Measurements from ENCODE around the gene FAR2. TPM values are rescaled to one million over a fixed set of nuclear protein-coding genes. Genes with fewer than 3 reads are reported as not detected.

FAR2 gene
- total and polyA plus RNA-seq, 2 donors (not counting 1 experiment from before 2014, with no cell fraction given), result 9.2 to 10.2 TPM

DNA sequence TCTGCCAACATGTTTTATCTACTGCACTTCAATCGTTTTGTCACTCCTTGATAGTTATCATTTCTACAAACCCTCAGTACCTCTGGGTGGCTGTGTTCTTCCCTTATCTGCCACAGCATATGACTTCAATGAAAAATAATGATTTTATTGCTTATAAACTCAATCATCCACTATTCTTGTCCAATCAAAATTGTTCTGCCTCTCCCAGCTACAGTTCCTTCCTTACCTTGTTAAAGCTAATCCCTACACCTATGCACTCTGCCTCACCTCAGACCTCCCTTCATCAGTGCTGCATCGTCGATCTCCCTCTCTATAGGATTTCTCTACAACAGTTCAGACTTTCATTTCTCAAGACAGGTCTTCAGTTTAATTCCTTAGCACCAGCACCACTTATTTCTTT is 173.1 kb downstream of the FAR2 start:
- no peak overlapping the region for H3K27ac ChIP-seq (ENCODE audit: insufficient read depth, low read length)
- H3K9ac ChIP-seq (ENCODE audit: insufficient read depth, low read length), result no peak overlapping the region
- H3K4me3 ChIP-seq (replicated peaks in 1 of 4; ENCODE audit: control extremely low read depth in 1 of 4, insufficient read depth in 1 of 4, low read depth in 3 of 4, low read length in 4 of 4), result no peak overlapping the region
- H3K27me3 ChIP-seq (ENCODE audit: control insufficient read depth, insufficient read depth, low read length), result no peaks in the 10 kb centered on the region
- no peaks in the 10 kb centered on the region for H3K79me2 ChIP-seq (ENCODE audit: control insufficient read depth, insufficient read depth, low read length)
- H3K36me3 ChIP-seq (ENCODE audit: control insufficient read depth, insufficient read depth, low read length), result no peaks in the 10 kb centered on the region
- no peak for TF ChIP-seq EZH2 (IDR thresholded peaks at IDR 0.05; ENCODE audit: low read length, missing control alignments)
- TF ChIP-seq, protein P1, sequence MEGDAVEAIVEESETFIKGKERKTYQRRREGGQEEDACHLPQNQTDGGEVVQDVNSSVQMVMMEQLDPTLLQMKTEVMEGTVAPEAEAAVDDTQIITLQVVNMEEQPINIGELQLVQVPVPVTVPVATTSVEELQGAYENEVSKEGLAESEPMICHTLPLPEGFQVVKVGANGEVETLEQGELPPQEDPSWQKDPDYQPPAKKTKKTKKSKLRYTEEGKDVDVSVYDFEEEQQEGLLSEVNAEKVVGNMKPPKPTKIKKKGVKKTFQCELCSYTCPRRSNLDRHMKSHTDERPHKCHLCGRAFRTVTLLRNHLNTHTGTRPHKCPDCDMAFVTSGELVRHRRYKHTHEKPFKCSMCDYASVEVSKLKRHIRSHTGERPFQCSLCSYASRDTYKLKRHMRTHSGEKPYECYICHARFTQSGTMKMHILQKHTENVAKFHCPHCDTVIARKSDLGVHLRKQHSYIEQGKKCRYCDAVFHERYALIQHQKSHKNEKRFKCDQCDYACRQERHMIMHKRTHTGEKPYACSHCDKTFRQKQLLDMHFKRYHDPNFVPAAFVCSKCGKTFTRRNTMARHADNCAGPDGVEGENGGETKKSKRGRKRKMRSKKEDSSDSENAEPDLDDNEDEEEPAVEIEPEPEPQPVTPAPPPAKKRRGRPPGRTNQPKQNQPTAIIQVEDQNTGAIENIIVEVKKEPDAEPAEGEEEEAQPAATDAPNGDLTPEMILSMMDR (conservative IDR thresholded peaks at IDR 0.05 in 1 of 2, IDR thresholded peaks at IDR 0.05 in 1 of 2; ENCODE audit: low read depth in 1 of 2, low read length in 2 of 2), result no peak
- H4K20me1 ChIP-seq (ENCODE audit: control insufficient read depth, extremely low read depth, insufficient read depth, low read length), result no peaks in the 10 kb centered on the region
- H3K4me2 ChIP-seq (ENCODE audit: extremely low read depth, insufficient read depth, low read length), result no peak overlapping the region
- H3K4me1 ChIP-seq (ENCODE audit: control insufficient read depth, extremely low read depth, insufficient read depth, low read length), result peaks cover 3% of the 10 kb centered on the region
- H3K9me3 ChIP-seq (ENCODE audit: control insufficient read depth, insufficient read depth, low read depth, low read length), result no peaks in the 10 kb centered on the region
- DNase-seq (ENCODE audit: low read depth in 2 of 2), result no peak
- H2AFZ ChIP-seq (ENCODE audit: low read length), result no peak overlapping the region

DNA sequence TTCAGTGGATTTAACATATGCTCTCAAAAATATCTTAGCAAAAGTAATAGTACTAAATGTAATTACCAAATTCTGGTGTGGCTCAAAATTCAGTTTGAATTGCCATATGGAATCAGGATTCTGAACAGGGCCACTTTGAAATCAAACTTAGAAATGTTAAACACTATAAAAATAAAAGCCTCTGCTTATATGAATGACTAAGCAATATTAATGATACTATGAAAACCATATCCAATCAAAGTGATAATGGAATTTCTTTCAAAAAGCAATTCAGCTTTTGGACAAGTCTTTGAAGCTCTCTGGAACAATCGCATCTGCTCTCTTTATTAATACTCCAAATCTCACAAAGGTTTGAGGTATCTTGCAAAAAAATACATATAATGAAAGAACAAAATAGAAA is 180.3 kb downstream of the FAR2 start:
- H3K4me2 ChIP-seq (ENCODE audit: extremely low read depth, insufficient read depth, low read length), result no peak overlapping the region
- DNase-seq (ENCODE audit: low read depth in 2 of 2), result no peak
- no peaks in the 10 kb centered on the region for H3K36me3 ChIP-seq (ENCODE audit: control insufficient read depth, insufficient read depth, low read length)
- TF ChIP-seq EZH2 (IDR thresholded peaks at IDR 0.05; ENCODE audit: low read length, missing control alignments), result no peak
- TF ChIP-seq, protein P1 (conservative IDR thresholded peaks at IDR 0.05 in 1 of 2, IDR thresholded peaks at IDR 0.05 in 1 of 2; ENCODE audit: low read depth in 1 of 2, low read length in 2 of 2), result no peak
- H3K4me3 ChIP-seq (replicated peaks in 1 of 4; ENCODE audit: control extremely low read depth in 1 of 4, insufficient read depth in 1 of 4, low read depth in 3 of 4, low read length in 4 of 4), result no peak overlapping the region
- no peaks in the 10 kb centered on the region for H3K9me3 ChIP-seq (ENCODE audit: control insufficient read depth, insufficient read depth, low read depth, low read length)
- no peaks in the 10 kb centered on the region for H3K79me2 ChIP-seq (ENCODE audit: control insufficient read depth, insufficient read depth, low read length)
- no peak overlapping the region for H3K9ac ChIP-seq (ENCODE audit: insufficient read depth, low read length)
- no peak overlapping the region for H2AFZ ChIP-seq (ENCODE audit: low read length)
- no peak overlapping the region for H3K27ac ChIP-seq (ENCODE audit: insufficient read depth, low read length)
- H3K4me1 ChIP-seq (ENCODE audit: control insufficient read depth, extremely low read depth, insufficient read depth, low read length), result no peaks in the 10 kb centered on the region
- H3K27me3 ChIP-seq (ENCODE audit: control insufficient read depth, insufficient read depth, low read length), result no peaks in the 10 kb centered on the region
- no peaks in the 10 kb centered on the region for H4K20me1 ChIP-seq (ENCODE audit: control insufficient read depth, extremely low read depth, insufficient read depth, low read length)

DNA sequence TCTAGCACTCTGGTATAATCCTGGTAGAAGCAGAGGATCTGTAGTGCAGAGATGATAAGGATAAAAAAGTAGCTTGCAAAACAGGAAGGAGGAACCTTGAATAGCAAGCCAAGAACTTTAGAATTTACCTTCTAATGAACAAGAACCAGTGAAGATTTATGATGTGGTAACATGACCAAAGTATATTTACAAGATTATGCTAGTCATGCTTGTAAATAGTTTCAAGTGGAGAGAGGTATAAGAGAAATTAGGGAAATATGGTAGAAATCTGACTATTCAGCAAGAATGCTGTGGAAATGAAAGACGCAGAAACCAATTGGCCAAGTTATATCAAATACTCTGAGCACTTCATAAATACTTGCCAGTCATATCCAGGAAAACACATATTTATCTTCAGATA is 184.1 kb downstream of the FAR2 start:
- no peak overlapping the region for H3K4me3 ChIP-seq (replicated peaks in 1 of 4; ENCODE audit: control extremely low read depth in 1 of 4, insufficient read depth in 1 of 4, low read depth in 3 of 4, low read length in 4 of 4)
- H3K27ac ChIP-seq (ENCODE audit: insufficient read depth, low read length), result no peak overlapping the region
- H3K4me1 ChIP-seq (ENCODE audit: control insufficient read depth, extremely low read depth, insufficient read depth, low read length), result no peaks in the 10 kb centered on the region
- no peaks in the 10 kb centered on the region for H3K27me3 ChIP-seq (ENCODE audit: control insufficient read depth, insufficient read depth, low read length)
- H3K4me2 ChIP-seq (ENCODE audit: extremely low read depth, insufficient read depth, low read length), result no peak overlapping the region
- H3K9ac ChIP-seq (ENCODE audit: insufficient read depth, low read length), result no peak overlapping the region
- no peaks in the 10 kb centered on the region for H4K20me1 ChIP-seq (ENCODE audit: control insufficient read depth, extremely low read depth, insufficient read depth, low read length)
- no peaks in the 10 kb centered on the region for H3K9me3 ChIP-seq (ENCODE audit: control insufficient read depth, insufficient read depth, low read depth, low read length)
- TF ChIP-seq EZH2 (IDR thresholded peaks at IDR 0.05; ENCODE audit: low read length, missing control alignments), result no peak
- TF ChIP-seq, protein P1 (conservative IDR thresholded peaks at IDR 0.05 in 1 of 2, IDR thresholded peaks at IDR 0.05 in 1 of 2; ENCODE audit: low read depth in 1 of 2, low read length in 2 of 2), result no peak
- no peaks in the 10 kb centered on the region for H3K79me2 ChIP-seq (ENCODE audit: control insufficient read depth, insufficient read depth, low read length)
- H2AFZ ChIP-seq (ENCODE audit: low read length), result no peak overlapping the region
- no peaks in the 10 kb centered on the region for H3K36me3 ChIP-seq (ENCODE audit: control insufficient read depth, insufficient read depth, low read length)
- no peak for DNase-seq (ENCODE audit: low read depth in 2 of 2)

Data from fibroblast of lung (primary cell).